ENCODE data around the gene SPNS3.

GRCh38 chr17:4508207-4508606 lies 74.5 kb downstream of the SPNS3 start:
- TF ChIP-seq JUND (IDR thresholded peaks at IDR 0.05) = no peak
- TF ChIP-seq, protein P1, sequence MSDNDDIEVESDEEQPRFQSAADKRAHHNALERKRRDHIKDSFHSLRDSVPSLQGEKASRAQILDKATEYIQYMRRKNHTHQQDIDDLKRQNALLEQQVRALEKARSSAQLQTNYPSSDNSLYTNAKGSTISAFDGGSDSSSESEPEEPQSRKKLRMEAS (IDR thresholded peaks at IDR 0.05) = no peak
- TF ChIP-seq, protein P2, sequence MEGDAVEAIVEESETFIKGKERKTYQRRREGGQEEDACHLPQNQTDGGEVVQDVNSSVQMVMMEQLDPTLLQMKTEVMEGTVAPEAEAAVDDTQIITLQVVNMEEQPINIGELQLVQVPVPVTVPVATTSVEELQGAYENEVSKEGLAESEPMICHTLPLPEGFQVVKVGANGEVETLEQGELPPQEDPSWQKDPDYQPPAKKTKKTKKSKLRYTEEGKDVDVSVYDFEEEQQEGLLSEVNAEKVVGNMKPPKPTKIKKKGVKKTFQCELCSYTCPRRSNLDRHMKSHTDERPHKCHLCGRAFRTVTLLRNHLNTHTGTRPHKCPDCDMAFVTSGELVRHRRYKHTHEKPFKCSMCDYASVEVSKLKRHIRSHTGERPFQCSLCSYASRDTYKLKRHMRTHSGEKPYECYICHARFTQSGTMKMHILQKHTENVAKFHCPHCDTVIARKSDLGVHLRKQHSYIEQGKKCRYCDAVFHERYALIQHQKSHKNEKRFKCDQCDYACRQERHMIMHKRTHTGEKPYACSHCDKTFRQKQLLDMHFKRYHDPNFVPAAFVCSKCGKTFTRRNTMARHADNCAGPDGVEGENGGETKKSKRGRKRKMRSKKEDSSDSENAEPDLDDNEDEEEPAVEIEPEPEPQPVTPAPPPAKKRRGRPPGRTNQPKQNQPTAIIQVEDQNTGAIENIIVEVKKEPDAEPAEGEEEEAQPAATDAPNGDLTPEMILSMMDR (IDR thresholded peaks at IDR 0.05 in 2 of 3, conservative IDR thresholded peaks at IDR 0.05 in 1 of 3; ENCODE audit: borderline replicate concordance in 1 of 3, insufficient read depth in 1 of 3, low read depth in 2 of 3, low read length in 2 of 3) = no peak
- no peak for TF ChIP-seq EZH2 (IDR thresholded peaks at IDR 0.05)
- no peak for TF ChIP-seq POLR2A (IDR thresholded peaks at IDR 0.05; ENCODE audit: borderline replicate concordance, extremely low read depth, insufficient read depth, insufficient read length)

Measured in HCT116 (cell line).